ENCODE measurements around the gene SGSH.

DNA sequence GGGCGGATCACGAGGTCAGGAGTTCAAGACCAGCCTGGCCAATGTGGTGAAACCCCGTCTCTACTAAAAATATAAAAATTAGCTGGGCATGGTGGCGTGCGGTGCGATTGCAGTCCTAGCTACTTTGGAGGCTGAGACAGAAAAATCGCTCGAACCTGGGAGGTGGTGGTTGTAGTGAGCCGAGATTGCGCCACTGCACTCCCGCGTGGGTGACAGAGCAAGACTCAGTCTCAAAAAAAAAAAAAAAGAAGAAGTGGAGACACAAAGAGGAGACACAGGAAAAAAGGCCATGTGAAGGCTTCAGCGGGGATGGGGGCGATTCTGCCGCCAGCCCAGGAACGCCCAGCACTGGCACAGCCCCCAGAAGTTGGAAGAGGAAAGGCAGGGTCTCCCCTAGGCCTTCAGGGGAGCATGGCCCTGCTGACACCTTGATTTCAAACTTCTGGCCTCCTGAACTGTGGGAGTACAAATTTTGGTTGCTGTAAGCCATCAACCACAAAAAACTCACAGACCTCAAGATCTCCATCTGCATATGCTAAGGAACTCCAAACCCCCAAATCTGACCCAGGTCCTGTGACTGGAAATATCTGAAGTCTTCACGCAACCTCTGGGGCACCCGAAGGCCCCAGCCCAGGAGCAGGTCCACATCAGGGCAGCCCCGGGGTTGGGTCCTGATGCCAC lies 7.0 kb downstream of the SGSH start:
- TF ChIP-seq, protein P1, sequence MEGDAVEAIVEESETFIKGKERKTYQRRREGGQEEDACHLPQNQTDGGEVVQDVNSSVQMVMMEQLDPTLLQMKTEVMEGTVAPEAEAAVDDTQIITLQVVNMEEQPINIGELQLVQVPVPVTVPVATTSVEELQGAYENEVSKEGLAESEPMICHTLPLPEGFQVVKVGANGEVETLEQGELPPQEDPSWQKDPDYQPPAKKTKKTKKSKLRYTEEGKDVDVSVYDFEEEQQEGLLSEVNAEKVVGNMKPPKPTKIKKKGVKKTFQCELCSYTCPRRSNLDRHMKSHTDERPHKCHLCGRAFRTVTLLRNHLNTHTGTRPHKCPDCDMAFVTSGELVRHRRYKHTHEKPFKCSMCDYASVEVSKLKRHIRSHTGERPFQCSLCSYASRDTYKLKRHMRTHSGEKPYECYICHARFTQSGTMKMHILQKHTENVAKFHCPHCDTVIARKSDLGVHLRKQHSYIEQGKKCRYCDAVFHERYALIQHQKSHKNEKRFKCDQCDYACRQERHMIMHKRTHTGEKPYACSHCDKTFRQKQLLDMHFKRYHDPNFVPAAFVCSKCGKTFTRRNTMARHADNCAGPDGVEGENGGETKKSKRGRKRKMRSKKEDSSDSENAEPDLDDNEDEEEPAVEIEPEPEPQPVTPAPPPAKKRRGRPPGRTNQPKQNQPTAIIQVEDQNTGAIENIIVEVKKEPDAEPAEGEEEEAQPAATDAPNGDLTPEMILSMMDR (IDR thresholded peaks at IDR 0.05) = no peak
- TF ChIP-seq EP300 (IDR thresholded peaks at IDR 0.05) = peak in 1 of 2 donors; percentile 25

Measured in tibial nerve (tissue), 4 donors.